Suprapubic skin (tissue), 4 donors: ENCODE results near the gene TYMS.

Source experiments
- CTCF ChIP-seq, 2 donors: fragments of 200-600 bp in 1 of 2; fragments of 450-650 bp in 1 of 2; sonication (generic) in 1 of 2; IDR thresholded peaks; one replicate each; pipeline ENCODE4 v1.5.1; 2016 to 2019; ENCODE audit warnings: antibody characterized with exemption in 2 of 2, mild to moderate bottlenecking in 1 of 2, moderate library complexity in 1 of 2
- EP300 ChIP-seq: sonication (generic); formaldehyde crosslinking; IDR thresholded peaks from one replicate; pipeline ENCODE4 v1.6.1; 2017; ENCODE audit warnings: antibody characterized with exemption
- POLR2A ChIP-seq, 2 donors: fragments of 450-650 bp; IDR thresholded peaks; one replicate each; pipeline ENCODE4 v1.6.1; 2017; ENCODE audit warnings: antibody characterized with exemption in 2 of 2, mild to moderate bottlenecking in 2 of 2, moderate library complexity in 2 of 2
- POLR2AphosphoS5 ChIP-seq, 3 donors: sonication (generic); formaldehyde crosslinking; IDR thresholded peaks; one replicate each; pipeline ENCODE4 v1.6.1; 2017; ENCODE audit warnings: antibody characterized with exemption in 3 of 3

GRCh38 chr18:618618-619017 is 38.8 kb upstream of the TYMS start:
- TF ChIP-seq CTCF (IDR thresholded peaks at IDR 0.05) (no peak), POLR2A (IDR thresholded peaks at IDR 0.05) (no peak), POLR2AphosphoS5 (IDR thresholded peaks at IDR 0.05) (no peak), EP300 (no peak)
